Activated CD8-positive, alpha-beta T cell treated with anti-CD3 and anti-CD28 coated beads for 36 hours (primary cell): ENCODE measurements around the gene CASR. TPM values are rescaled to one million over a fixed set of nuclear protein-coding genes. Genes with fewer than 3 reads are reported as not detected.

ENCODE experiments used
- ATAC-seq: fragments of 200-7000 bp; cut with Tn5 transposase; one replicate; pipeline ENCODE4 v1.10.0; 2021; ENCODE audit warnings: mild to moderate bottlenecking, moderate library complexity
- CTCF ChIA-PET: fragments of 350-600 bp; sonication (Branson Sonifier 250); formaldehyde crosslinking; loops from one replicate; lab custom pipeline; 2021; ENCODE audit warnings: antibody characterized with exemption; lab: Charles Lee
- POLR2A ChIA-PET: fragments of 350-600 bp; sonication (Branson Sonifier 250); formaldehyde crosslinking; loops from one replicate; lab custom pipeline; 2021; ENCODE audit warnings: antibody characterized with exemption; lab: Charles Lee
- DNase-seq: peaks from one replicate; pipeline ENCODE4 v3.0.0-alpha.2; 2020
- H3K27ac Mint-ChIP-seq: one replicate; pipeline ENCODE4 v1.8.0; 2021; ENCODE audit warnings: mild to moderate bottlenecking, mixed read lengths
- H3K27me3 Mint-ChIP-seq: one replicate; pipeline ENCODE4 v1.8.0; 2021; ENCODE audit warnings: mixed read lengths
- H3K36me3 Mint-ChIP-seq: one replicate; pipeline ENCODE4 v1.8.0; 2021; ENCODE audit warnings: low read depth, mixed read lengths
- H3K4me1 Mint-ChIP-seq: one replicate; pipeline ENCODE4 v1.8.0; 2021; ENCODE audit warnings: low read depth, mixed read lengths
- H3K4me3 Mint-ChIP-seq: one replicate; pipeline ENCODE4 v1.8.0; 2021; ENCODE audit warnings: mild to moderate bottlenecking, moderate library complexity, mixed read lengths
- H3K9me3 Mint-ChIP-seq: one replicate; pipeline ENCODE4 v1.8.0; 2021; ENCODE audit warnings: mixed read lengths
- CTCF ChIP-seq: fragments of 200-600 bp; IDR thresholded peaks from one replicate; pipeline ENCODE4 v1.8.0; 2022; ENCODE audit warnings: antibody characterized with exemption, mild to moderate bottlenecking
- intact Hi-C: fragments of 100-400 bp; cut with micrococcal nuclease; formaldehyde crosslinking; loops from one replicate; pipeline ENCODE4 v1.10.0; 2022
- total RNA-seq, 2 experiments: library from RNA; stranded (reverse); gene quantifications; one replicate each; pipeline ENCODE4 v1.2.3, GENCODE V29; 2021

The CASR gene
- total RNA-seq, 2 experiments from 2014 or later = not detected

- peak; percentile 48 for ATAC-seq
- Mint-ChIP-seq H3K27ac (no peak overlapping the region), H3K9me3 (peaks cover 1% of the 10 kb centered on the region), H3K27me3 (peaks cover 1% of the 10 kb centered on the region), H3K4me1 (peaks cover 20% of the 10 kb centered on the region), H3K36me3 (no peaks in the 10 kb centered on the region), H3K4me3 (no peak overlapping the region)
- DNase-seq = no peak
- ChIA-PET CTCF (interaction anchor here (3.0 kb wide), 1 partner anchor 194 kb away, joined by 10 read pairs; no protein-coding TSS in a partner anchor), POLR2A (no interaction called here)
- intact Hi-C loops = loop anchor here (5.0 kb wide), 1 partner anchor 38 kb away; no protein-coding TSS in a partner anchor
- TF ChIP-seq CTCF = no peak
These were observed 112.0 kb downstream of the CASR start for GRCh38 chr3:122295266-122296062.

DNA sequence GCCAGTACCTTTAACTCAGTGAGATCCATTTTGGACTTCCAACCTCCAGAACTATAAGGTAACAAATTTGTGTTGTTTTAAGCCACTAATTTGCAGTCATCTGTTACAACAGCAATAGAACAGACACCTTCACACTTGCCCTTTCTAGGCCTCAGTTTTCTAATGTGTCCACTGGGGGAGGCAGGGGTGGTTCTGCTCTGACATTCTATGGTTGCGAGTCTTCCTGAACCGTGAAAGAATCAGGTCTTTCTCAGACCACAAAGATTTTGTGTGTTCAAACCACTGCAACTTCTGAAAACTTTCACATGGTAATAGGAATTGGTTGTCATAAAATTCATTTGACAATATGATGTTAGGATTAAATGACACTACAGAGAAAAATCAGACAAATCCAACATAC lies 114.8 kb downstream of the CASR start:
- peak; percentile 61 for DNase-seq
- peaks cover 2% of the 10 kb centered on the region for H3K9me3 Mint-ChIP-seq
- peak; percentile 82 for ATAC-seq
- H3K4me1 Mint-ChIP-seq = peaks cover 20% of the 10 kb centered on the region
- CTCF ChIA-PET = no interaction called here
- intact Hi-C loops = loop anchor here (5.0 kb wide), 1 partner anchor 41 kb away; no protein-coding TSS in a partner anchor
- POLR2A ChIA-PET = no interaction called here
- no peak overlapping the region for H3K27ac Mint-ChIP-seq
- no peaks in the 10 kb centered on the region for H3K36me3 Mint-ChIP-seq
- no peak for TF ChIP-seq CTCF
- no peak overlapping the region for H3K4me3 Mint-ChIP-seq
- H3K27me3 Mint-ChIP-seq = no peaks in the 10 kb centered on the region

DNA sequence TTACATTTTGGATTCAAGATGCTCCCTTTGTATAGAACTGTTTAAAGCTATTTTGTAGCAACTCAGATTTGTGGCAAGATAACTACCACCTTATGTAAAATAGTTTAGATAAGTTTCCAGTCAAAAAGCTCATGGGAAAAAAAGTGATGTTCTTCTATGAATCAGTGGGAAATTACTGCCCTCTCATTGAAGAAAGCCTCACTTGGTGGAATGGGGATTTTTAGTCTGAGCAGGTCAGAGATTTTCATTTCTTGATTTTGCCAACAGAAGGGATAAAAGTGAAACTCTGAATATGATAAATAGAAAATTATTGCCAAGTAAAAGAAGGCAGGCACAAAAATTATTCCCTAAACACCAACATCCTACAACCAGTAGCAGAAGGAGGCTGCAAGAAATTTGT lies 115.7 kb downstream of the CASR start:
- H3K27me3 Mint-ChIP-seq = no peaks in the 10 kb centered on the region
- H3K27ac Mint-ChIP-seq = no peak overlapping the region

GRCh38 chr3:122299872-122300460 lies 116.5 kb downstream of the CASR start:
- Mint-ChIP-seq H3K27ac (no peak overlapping the region), H3K9me3 (peaks cover 2% of the 10 kb centered on the region), H3K4me3 (no peak overlapping the region), H3K27me3 (no peaks in the 10 kb centered on the region), H3K36me3 (no peaks in the 10 kb centered on the region), H3K4me1 (peaks cover 20% of the 10 kb centered on the region)
- ChIA-PET POLR2A (interaction anchor here (0.6 to 1.3 kb wide), 2 partner anchors 197 to 753 kb away, joined by 3 read pairs; no protein-coding TSS in a partner anchor), CTCF (interaction anchor here (0.6 to 4.8 kb wide), 32 partner anchors 8 to 754 kb away, joined by 3 to 80 read pairs (median 6); partner anchors contain the start of gene POLQ)
- ATAC-seq (peak; percentile 69), DNase-seq (peak; percentile 54)
- intact Hi-C loops = loop anchor here (1.0 to 5.0 kb wide), 2 partner anchors 43 to 199 kb away; no protein-coding TSS in a partner anchor
- peak; percentile 79 for TF ChIP-seq CTCF

More for the DNA sequence above, 115.7 kb downstream of the CASR start:
- intact Hi-C loops = loop anchor here (1.0 to 5.0 kb wide), 2 partner anchors 42 to 198 kb away; no protein-coding TSS in a partner anchor
- Mint-ChIP-seq H3K36me3 (no peaks in the 10 kb centered on the region), H3K9me3 (peaks cover 2% of the 10 kb centered on the region), H3K4me1 (peaks cover 20% of the 10 kb centered on the region), H3K4me3 (no peak overlapping the region)
- ChIA-PET CTCF (interaction anchor here (0.7 to 4.8 kb wide), 21 partner anchors 9 to 753 kb away, joined by 3 to 80 read pairs (median 6); partner anchors contain the start of gene POLQ), POLR2A (interaction anchor here (1.3 kb wide), 1 partner anchor 197 kb away, joined by 3 read pairs; no protein-coding TSS in a partner anchor)
- no peak for DNase-seq
- ATAC-seq = no peak
- TF ChIP-seq CTCF = no peak
